GM12878 (cell line): ENCODE results near the gene CCDC28B. TPM values are rescaled to one million over a fixed set of nuclear protein-coding genes. Genes with fewer than 3 reads are reported as not detected.

Source experiments
- ASH2L ChIP-seq: fragments of 300-600, 200-600 bp; sonication (generic); IDR thresholded peaks from 2 replicates; pipeline ENCODE4 v1.6.1; 2017; ENCODE audit warnings: low read depth, mild to moderate bottlenecking, borderline replicate concordance
- ATF3 ChIP-seq: IDR thresholded peaks from 2 replicates; pipeline ENCODE4 v1.6.1; 2011; ENCODE audit warnings: low read depth, mild to moderate bottlenecking, low read length, moderate library complexity, borderline replicate concordance; ENCODE audit errors: extremely low read depth
- BCL3 ChIP-seq: IDR thresholded peaks from 2 replicates; pipeline ENCODE4 v1.6.1; 2011; ENCODE audit warnings: borderline replicate concordance, low read depth, mild to moderate bottlenecking, moderate library complexity, low read length; ENCODE audit not compliant: insufficient read depth, poor library complexity, severe bottlenecking
- BHLHE40 ChIP-seq, 2 experiments: fragments of 450-650 bp in 1 of 2; IDR thresholded peaks; 2 replicates each; pipeline ENCODE4 v1.6.1; 2011 to 2017; ENCODE audit warnings: low read depth in 2 of 2, borderline replicate concordance in 1 of 2, improper control_type of control experiment in 1 of 2, low read length in 1 of 2, mild to moderate bottlenecking in 1 of 2
- CHD2 ChIP-seq: IDR thresholded peaks from 2 replicates; pipeline ENCODE4 v1.6.1; 2011; ENCODE audit warnings: low read depth, low read length, improper control_type of control experiment, borderline replicate concordance
- HDAC2 ChIP-seq: fragments of 200-600 bp; sonication (generic); IDR thresholded peaks from 2 replicates; pipeline ENCODE4 v1.6.1; 2017
- IKZF2 ChIP-seq, 2 experiments: fragments of 450-650 bp; IDR thresholded peaks; 2 replicates each; pipeline ENCODE4 v1.6.1; 2017; ENCODE audit warnings: mild to moderate bottlenecking in 2 of 2, moderate library complexity in 2 of 2
- JUNB ChIP-seq: IDR thresholded peaks from 2 replicates; pipeline ENCODE4 v1.6.1; 2016; ENCODE audit warnings: antibody characterized with exemption, mild to moderate bottlenecking
- MTA3 ChIP-seq: IDR thresholded peaks from 2 replicates; pipeline ENCODE4 v1.6.1; 2012; ENCODE audit warnings: low read length, inconsistent platforms, borderline replicate concordance
- NKRF ChIP-seq: fragments of 450-650 bp; conservative IDR thresholded peaks from 2 replicates; pipeline ENCODE4 v1.6.1; 2017; ENCODE audit warnings: mild to moderate bottlenecking, moderate library complexity
- POLR2A ChIP-seq: IDR thresholded peaks from 2 replicates; pipeline ENCODE4 v1.6.1; 2011; ENCODE audit warnings: low read depth, mild to moderate bottlenecking, low read length
- RB1 ChIP-seq: fragments of 450-650 bp; formaldehyde crosslinking; IDR thresholded peaks from 2 replicates; pipeline ENCODE4 v1.6.1; 2017; ENCODE audit warnings: mild to moderate bottlenecking, borderline replicate concordance
- TCF7 ChIP-seq: IDR thresholded peaks from 2 replicates; pipeline ENCODE4 v1.6.1; 2014; ENCODE audit warnings: antibody characterized with exemption, borderline replicate concordance
- YY1 ChIP-seq: IDR thresholded peaks from 2 replicates; pipeline ENCODE4 v1.6.1; 2011; ENCODE audit warnings: low read depth, mild to moderate bottlenecking, low read length
- ZNF622 ChIP-seq: fragments of 450-650 bp; IDR thresholded peaks from 2 replicates; pipeline ENCODE4 v1.6.1; 2017; ENCODE audit warnings: mild to moderate bottlenecking, inconsistent platforms
- polyA plus RNA-seq, 11 experiments: library from polyadenylated mRNA; depleted of rRNA in 4 of 11; unstranded in 6 of 11; stranded (reverse) in 5 of 11; fragments of >200 nt; fragmentation: Nextera tagmentation in 4 of 11; fragmentation: Illumina TruSeq in 1 of 11; extraction: Ambion mirVana in 4 of 11; extraction: Trizol in 1 of 11; gene quantifications; 1 replicate in 1 of 11; 2 replicates in 10 of 11; pipeline versions ENCODE4 v1.2.1 to v1.2.3, GENCODE V29; 2011 to 2016; ENCODE audit warnings: inconsistent platforms in 2 of 11, missing spikeins in 2 of 11, low read depth in 1 of 11
- total RNA-seq, 4 experiments: library from RNA; depleted of rRNA in 3 of 4; stranded (reverse); fragments of >200 nt in 3 of 4; fragmentation: Illumina TruSeq in 1 of 4; extraction: Trizol in 1 of 4; gene quantifications; 2 replicates each; pipeline versions ENCODE4 v1.2.1 to v1.2.3, GENCODE V29; 2013 to 2021
- TF ChIP-seq, protein P1 (sequence below): fragments of 450-650 bp; formaldehyde crosslinking; IDR thresholded peaks from 2 replicates; pipeline ENCODE4 v1.4.0; 2022; ENCODE audit warnings: mild to moderate bottlenecking, moderate library complexity
- TF ChIP-seq, protein P2 (sequence below): fragments of 450-650 bp; IDR thresholded peaks from 2 replicates; pipeline ENCODE4 v1.6.1; 2018; ENCODE audit warnings: mild to moderate bottlenecking, low read depth, moderate library complexity; ENCODE audit not compliant: partially characterized antibody
- TF ChIP-seq, protein P3 (sequence below): fragments of 450-650 bp; IDR thresholded peaks from 2 replicates; pipeline ENCODE4 v1.6.1; 2014; ENCODE audit warnings: mild to moderate bottlenecking

Gene CCDC28B
- total and polyA plus RNA-seq, 10 of the 15 experiments (the other 5 are each of a cell fraction or from before 2014, with no cell fraction given) = 10.5 to 135 (median 90.6) TPM

GRCh38 chr1:32221980-32222755 lies 21.8 kb downstream of the CCDC28B start, which contains the start of the genes EIF3I and TMEM234 (continued):
- TF ChIP-seq NKRF = peak; percentile 88
- TF ChIP-seq MTA3 = no peak
- peak; percentile 90 for TF ChIP-seq POLR2A
- peak; percentile 39; the same call in 1 of the 2 replicates for TF ChIP-seq YY1
- TF ChIP-seq, protein P1, sequence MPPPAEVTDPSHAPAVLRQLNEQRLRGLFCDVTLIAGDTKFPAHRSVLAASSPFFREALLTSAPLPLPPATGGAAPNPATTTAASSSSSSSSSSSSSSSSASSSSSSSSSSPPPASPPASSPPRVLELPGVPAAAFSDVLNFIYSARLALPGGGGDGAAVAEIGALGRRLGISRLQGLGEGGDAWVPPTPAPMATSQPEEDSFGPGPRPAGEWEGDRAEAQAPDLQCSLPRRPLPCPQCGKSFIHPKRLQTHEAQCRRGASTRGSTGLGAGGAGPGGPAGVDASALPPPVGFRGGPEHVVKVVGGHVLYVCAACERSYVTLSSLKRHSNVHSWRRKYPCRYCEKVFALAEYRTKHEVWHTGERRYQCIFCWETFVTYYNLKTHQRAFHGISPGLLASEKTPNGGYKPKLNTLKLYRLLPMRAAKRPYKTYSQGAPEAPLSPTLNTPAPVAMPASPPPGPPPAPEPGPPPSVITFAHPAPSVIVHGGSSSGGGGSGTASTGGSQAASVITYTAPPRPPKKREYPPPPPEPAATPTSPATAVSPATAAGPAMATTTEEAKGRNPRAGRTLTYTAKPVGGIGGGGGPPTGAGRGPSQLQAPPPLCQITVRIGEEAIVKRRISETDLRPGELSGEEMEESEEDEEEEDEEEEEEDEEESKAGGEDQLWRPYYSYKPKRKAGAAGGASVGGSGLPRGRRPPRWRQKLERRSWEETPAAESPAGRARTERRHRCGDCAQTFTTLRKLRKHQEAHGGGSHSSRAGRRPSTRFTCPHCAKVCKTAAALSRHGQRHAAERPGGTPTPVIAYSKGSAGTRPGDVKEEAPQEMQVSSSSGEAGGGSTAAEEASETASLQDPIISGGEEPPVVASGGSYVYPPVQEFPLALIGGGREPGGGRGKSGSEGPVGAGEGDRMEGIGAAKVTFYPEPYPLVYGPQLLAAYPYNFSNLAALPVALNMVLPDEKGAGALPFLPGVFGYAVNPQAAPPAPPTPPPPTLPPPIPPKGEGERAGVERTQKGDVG (CRISPR knock-in tag) = no peak
- TF ChIP-seq TCF7 = no peak
- no peak for TF ChIP-seq BCL3
- TF ChIP-seq ASH2L = no peak
- no peak for TF ChIP-seq ZNF622
- TF ChIP-seq RB1 = no peak
- TF ChIP-seq, protein P2, sequence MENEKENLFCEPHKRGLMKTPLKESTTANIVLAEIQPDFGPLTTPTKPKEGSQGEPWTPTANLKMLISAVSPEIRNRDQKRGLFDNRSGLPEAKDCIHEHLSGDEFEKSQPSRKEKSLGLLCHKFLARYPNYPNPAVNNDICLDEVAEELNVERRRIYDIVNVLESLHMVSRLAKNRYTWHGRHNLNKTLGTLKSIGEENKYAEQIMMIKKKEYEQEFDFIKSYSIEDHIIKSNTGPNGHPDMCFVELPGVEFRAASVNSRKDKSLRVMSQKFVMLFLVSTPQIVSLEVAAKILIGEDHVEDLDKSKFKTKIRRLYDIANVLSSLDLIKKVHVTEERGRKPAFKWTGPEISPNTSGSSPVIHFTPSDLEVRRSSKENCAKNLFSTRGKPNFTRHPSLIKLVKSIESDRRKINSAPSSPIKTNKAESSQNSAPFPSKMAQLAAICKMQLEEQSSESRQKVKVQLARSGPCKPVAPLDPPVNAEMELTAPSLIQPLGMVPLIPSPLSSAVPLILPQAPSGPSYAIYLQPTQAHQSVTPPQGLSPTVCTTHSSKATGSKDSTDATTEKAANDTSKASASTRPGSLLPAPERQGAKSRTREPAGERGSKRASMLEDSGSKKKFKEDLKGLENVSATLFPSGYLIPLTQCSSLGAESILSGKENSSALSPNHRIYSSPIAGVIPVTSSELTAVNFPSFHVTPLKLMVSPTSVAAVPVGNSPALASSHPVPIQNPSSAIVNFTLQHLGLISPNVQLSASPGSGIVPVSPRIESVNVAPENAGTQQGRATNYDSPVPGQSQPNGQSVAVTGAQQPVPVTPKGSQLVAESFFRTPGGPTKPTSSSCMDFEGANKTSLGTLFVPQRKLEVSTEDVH = peak; percentile 72
- no peak for TF ChIP-seq JUNB
- TF ChIP-seq HDAC2 = no peak
- peak; percentile 53; the same call in 1 of the 2 replicates for TF ChIP-seq CHD2
- TF ChIP-seq, protein P3, sequence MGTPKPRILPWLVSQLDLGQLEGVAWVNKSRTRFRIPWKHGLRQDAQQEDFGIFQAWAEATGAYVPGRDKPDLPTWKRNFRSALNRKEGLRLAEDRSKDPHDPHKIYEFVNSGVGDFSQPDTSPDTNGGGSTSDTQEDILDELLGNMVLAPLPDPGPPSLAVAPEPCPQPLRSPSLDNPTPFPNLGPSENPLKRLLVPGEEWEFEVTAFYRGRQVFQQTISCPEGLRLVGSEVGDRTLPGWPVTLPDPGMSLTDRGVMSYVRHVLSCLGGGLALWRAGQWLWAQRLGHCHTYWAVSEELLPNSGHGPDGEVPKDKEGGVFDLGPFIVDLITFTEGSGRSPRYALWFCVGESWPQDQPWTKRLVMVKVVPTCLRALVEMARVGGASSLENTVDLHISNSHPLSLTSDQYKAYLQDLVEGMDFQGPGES = no peak
- TF ChIP-seq IKZF2 (IDR thresholded peaks at IDR 0.05) = no peak
- TF ChIP-seq ATF3 = no peak
- TF ChIP-seq BHLHE40 (IDR thresholded peaks at IDR 0.05; ENCODE audit: borderline replicate concordance in 1 of 2, low read depth in 2 of 2, low read length in 1 of 2) = peak; percentile 33; a peak in 3 of 4 replicates
